Left kidney (tissue), 2 donors: Measurements from ENCODE around the gene TP73. TPM values are rescaled to one million over a fixed set of nuclear protein-coding genes. Genes with fewer than 3 reads are reported as not detected.

Experiments used
- DNase-seq: peaks from one replicate; pipeline ENCODE4 v3.0.0-alpha.2; 2013
- polyA plus RNA-seq: library from polyadenylated mRNA; unstranded; fragments of 120-200 nt; gene quantifications from one replicate; pipeline ENCODE4 v1.2.1, GENCODE V29; 2013; ENCODE audit not compliant: insufficient read length

TP73 gene
- polyA plus RNA-seq, 1 donor: 0.55 TPM

DNA sequence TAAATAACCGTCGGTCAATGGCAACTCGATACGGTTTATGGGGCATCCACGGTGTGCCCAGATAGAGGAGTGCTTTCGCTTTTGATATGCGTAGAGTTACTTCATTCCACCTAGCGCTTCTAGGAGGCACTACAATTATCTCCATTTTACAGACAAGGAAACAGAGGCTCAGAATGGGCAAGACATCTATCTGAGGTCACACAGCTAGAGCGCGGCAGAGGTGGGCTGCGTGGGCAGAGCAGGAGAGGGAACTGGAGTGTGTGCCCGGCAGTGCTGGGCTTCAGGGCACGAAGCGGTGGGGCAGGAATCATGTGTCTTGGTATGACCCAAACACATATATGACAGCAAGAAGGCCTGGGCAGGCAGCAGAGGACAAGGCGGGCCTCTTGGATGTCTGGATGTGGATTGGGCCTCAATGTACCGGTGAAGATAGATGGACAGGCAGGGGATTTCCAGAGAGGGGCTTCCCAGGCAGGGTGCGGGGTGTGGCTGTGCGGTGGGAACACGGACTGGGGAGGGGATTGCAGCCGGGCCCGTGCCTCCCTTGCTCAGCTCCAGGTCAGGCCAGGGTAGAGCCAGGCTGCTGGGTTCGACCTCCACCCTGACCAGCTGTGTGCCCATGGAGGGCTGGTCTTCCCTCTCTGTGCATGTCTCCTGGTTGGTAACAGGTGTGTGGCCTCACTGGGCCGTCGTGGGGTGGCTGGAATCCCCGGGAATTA is 21.2 kb downstream of the TP73 start:
- DNase-seq: no peak

- DNase-seq: no peak
These were observed 22.1 kb downstream of the TP73 start for GRCh38 chr1:3674100-3675094.

GRCh38 chr1:3675436-3675835 is 23.1 kb downstream of the TP73 start:
- DNase-seq: no peak

DNA sequence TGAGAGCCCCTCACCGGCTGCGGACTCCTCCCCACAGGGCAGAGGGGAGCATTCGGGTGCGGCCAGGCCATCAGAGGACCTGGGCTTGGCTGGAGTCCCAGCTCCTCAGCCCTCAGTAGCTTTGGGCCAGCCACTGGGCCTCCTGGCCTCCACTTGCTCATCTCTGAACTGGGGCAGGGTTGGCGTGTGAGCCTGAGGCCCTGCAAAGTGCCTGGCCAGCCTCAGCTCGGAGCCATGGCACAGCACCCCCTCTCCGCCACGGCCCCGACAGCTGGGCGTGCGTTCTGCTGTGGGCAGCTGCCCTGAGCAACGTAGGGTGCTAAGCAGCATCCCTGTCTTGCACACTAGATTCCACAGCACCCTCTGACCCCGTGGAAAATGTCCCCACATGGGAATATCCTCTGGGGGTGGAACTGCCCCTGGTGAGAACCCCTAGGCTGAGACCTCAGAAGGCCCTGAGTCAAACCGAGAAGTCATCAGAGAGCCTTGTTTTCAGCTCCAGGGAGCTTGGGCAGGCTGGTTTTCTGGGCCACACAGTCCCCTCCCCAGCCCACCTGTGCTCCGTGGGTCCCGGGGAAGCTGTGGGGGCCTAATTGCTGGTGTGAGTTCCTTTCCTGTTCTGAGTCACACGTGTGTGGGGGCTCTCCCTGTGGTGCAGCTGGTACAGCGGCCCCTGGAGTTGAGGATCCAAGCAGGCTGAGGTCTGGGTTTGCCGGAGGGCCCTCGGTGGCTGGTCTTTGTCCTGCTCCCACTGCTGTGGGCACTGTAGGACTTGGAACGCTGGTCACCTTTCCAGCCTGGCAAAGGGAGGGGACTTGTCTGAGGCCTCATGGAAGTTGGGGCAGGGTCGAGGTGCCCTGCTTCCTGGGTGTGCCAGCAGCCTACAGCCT is 24.5 kb downstream of the TP73 start:
- no peak for DNase-seq

- DNase-seq: no peak
These were observed 25.2 kb downstream of the TP73 start for GRCh38 chr1:3677484-3677883.

DNA sequence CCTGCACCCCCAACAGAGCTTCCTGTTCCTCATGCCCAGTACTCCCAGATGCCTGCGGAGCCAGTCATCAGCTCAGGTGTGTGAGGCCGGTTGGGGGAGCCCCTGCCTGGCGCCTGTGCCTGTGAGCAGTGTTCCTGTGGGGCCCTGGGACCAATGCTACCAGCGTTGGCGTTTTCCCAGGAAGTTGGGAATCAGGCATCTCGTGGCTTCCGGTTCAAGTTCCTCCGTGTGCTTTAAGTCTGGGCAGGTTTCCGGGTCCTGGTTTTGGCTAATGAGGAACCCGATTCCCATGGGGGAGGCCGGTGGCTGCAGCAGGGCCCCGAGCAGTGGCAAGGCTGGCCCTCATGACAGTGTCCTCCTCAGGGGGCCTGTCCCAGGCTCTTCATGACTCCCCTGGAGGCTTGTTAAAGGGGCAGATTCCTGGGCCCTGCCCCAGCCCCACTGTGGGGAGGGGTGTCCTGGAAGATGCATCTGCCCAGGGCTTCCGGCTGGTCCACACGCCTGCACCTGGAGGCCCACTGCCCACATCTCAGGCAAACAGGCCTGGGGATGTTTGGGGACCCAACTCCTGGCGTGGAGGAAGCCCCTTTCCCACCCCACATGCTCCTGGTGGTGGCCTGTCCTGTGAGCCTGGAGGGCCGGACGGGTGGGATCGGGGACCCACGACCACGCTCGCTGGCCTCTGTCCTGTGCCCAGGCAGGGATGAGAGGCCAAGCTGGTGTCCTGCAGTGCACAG is 26.2 kb downstream of the TP73 start:
- DNase-seq: no peak

GRCh38 chr1:3679098-3679555 is 26.8 kb downstream of the TP73 start:
- DNase-seq: no peak

- DNase-seq: no peak
These were observed 27.6 kb downstream of the TP73 start for GRCh38 chr1:3679799-3680453.

- DNase-seq: no peak
These were observed 28.3 kb downstream of the TP73 start for GRCh38 chr1:3680488-3681230.

DNA sequence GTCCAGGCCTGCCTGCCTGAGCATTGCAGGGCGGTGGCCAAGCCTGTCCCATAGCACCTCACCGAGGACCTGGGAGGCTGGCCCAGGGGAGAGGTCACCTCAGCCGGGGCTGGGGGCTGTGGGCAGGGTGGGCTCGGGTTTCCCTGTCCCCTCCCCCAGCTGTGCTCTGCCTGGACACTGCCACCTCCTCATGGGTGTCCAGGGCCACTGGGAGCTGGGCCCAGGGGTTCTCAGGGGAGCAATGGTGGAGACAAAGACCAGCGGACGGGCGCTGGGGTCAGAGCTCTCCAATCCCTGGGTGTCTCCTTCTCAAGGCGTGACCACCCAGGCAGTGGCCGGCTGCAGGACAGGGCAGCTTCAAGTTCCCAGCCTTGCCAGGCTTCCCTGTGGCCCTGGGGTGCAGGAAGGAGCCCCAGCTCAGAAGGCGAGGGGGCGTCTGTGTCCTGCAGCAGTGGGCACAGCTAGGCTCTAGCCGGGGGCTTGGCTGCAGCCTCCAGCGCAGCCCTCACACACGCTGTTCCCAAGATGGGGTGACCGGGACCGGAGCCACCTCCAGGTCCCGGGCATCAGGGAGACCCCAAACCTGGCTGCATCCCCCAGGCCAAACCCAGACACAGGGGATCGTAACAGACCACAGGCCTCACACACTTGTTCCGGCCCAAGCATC is 29.0 kb downstream of the TP73 start:
- DNase-seq: no peak

DNA sequence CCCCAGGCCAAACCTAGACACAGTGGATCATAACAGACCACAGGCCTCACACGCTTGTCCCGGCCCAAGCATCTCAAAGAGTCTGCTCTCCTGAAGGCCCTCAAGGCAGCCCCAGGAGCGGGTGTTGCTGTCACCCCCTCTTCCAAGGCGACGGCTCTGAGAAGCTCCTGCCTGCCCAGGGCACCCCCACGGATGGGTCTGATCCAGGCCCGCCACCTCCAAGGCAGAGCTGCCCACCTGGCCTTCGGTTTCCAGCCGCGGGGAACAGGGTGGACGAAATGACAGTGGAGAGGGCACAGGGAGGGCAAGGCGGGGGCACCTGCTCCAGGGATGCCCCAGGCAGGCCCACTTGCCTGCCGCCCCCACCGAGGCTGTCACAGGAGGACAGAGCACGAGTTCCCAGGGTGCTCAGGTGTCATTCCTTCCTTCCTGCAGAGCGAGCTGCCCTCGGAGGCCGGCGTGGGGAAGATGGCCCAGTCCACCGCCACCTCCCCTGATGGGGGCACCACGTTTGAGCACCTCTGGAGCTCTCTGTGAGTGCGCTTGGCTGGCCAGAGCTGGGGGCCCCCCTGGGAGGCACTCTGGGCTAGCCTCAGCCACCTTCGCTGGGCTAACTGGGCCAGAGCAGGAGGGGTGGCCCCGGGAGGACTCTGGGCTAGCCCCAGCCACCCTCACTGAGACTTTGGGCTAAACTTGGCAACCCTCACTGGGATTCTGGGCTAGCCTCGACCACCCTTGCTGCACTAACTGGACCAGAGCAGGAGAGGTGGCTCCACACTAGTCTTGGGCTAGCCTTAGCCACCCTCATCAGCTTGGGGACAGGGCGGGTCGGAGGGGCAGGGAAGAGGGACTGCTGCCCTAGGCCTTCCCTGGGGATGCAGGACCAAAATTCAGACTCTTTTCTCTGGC is 29.8 kb downstream of the TP73 start:
- DNase-seq: no peak

GRCh38 chr1:3683197-3683596 is 30.9 kb downstream of the TP73 start:
- DNase-seq: no peak

GRCh38 chr1:3683992-3684391 is 31.7 kb downstream of the TP73 start:
- no peak for DNase-seq

- no peak for DNase-seq
These were observed 32.9 kb downstream of the TP73 start for GRCh38 chr1:3685222-3685621.

- DNase-seq: no peak
These were observed 33.6 kb downstream of the TP73 start for GRCh38 chr1:3685906-3686305.

DNA sequence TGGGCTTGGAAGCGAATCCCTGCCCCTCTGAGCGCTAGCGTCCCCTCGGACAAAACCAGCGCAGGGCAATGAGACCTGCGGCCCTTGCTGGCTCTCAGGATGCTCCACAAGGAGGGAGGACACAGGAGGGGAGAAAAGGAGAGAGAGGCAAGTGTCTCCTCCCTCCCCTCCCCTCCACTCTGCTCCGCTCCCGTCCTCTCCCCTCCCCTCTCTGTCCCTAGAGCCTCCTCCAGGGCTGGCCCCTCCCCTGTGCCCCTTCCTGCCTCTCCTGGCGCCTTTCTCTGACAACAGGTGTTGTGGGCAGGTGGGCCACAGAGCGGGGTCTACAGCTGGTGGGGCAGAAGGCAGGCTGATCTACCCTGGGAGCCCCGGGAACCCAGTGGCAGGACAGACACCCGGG is 35.2 kb downstream of the TP73 start:
- no peak for DNase-seq

DNA sequence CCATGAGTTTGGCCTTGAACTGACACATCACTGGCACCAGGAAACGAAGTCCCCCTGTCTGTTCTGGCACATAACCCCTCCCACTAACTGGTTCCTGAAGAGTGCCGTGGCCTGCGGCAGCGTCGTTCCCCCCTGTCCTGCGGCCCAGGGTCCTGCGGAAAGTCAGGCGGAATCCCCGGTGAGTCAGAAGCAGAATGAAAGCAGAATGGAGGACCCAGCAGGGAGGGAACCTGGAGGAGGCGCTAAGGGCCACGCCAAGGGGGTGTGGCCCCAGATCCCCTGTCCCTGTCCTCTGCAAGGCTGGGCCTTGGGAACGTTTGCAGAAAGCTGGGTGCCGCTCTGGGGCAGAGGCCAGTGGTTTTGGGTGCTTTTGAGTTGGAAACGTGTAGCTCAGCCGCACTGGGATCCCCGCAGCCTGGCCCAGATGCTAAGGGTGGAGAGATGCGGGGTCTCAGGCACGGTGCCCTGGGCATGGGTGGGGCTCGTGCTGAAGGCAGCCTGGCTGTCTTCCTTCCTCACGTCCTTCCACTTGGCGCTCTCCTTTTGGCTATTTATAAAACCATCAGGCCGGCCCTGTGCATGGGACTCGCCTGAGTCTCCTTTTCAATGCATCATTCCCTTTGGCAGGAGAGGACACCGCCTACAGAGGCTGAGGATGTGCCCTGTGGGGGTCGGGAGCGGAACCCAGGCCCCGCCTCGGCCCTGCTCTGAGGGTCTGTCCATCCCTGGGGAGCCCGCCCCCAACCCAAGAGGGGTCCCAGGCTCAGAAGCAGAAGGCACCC is 36.2 kb downstream of the TP73 start:
- no peak for DNase-seq
